ENCODE results near the gene SCFD2. TPM values are rescaled to one million over a fixed set of nuclear protein-coding genes. Genes with fewer than 3 reads are reported as not detected.

The SCFD2 gene
- polyA plus RNA-seq, 2 of the 4 experiments (the other 2 are of a cell fraction): 7.6 to 10.8 TPM

GRCh38 chr4:52841682-52842456, 524.0 kb downstream of the SCFD2 start:
- ATAC-seq (no peak), FAIRE-seq (no peak), DNase-seq (ENCODE audit: low read depth in 1 of 2, low spot score in 1 of 2) (no peak)
- CTCF ChIA-PET: interaction anchor here (0.8 kb wide), 1 partner anchor 13 kb away, joined by 3 read pairs; no protein-coding TSS in a partner anchor
- TF ChIP-seq ZFP36 (IDR thresholded peaks at IDR 0.05; ENCODE audit: borderline replicate concordance, partially characterized antibody): no peak
- no peak for TF ChIP-seq BHLHE40 (IDR thresholded peaks at IDR 0.05; ENCODE audit: low read depth, low read length)
- TF ChIP-seq HMGXB4 (CRISPR knock-in tag; IDR thresholded peaks at IDR 0.05; ENCODE audit: borderline replicate concordance): no peak
- TF ChIP-seq ZC3H11A (IDR thresholded peaks at IDR 0.05): no peak
- TF ChIP-seq RNF2 (IDR thresholded peaks at IDR 0.05; ENCODE audit: borderline replicate concordance, low read depth): no peak
- TF ChIP-seq CHD4 (IDR thresholded peaks at IDR 0.05; ENCODE audit: borderline replicate concordance): no peak
- TF ChIP-seq SREBF2 (IDR thresholded peaks at IDR 0.05): no peak
- no peak for TF ChIP-seq CEBPB (IDR thresholded peaks at IDR 0.05)
- TF ChIP-seq HES2 (IDR thresholded peaks at IDR 0.05): no peak
- TF ChIP-seq CHD2 (IDR thresholded peaks at IDR 0.05; ENCODE audit: low read length, partially characterized antibody): no peak
- no peak for TF ChIP-seq NFE2L2 (conservative IDR thresholded peaks at IDR 0.05; ENCODE audit: low read length)
- TF ChIP-seq HEYL (CRISPR knock-in tag; IDR thresholded peaks at IDR 0.05): no peak
- no peak for TF ChIP-seq CBX2 (IDR thresholded peaks at IDR 0.05; ENCODE audit: borderline replicate concordance, low read depth)
- TF ChIP-seq ZSCAN20 (CRISPR knock-in tag; IDR thresholded peaks at IDR 0.05): no peak
- TF ChIP-seq PBX3 (IDR thresholded peaks at IDR 0.05): no peak
- TF ChIP-seq FOSL2 (IDR thresholded peaks at IDR 0.05): no peak
- no peak for TF ChIP-seq FOSL2 (CRISPR knock-in tag; IDR thresholded peaks at IDR 0.05)
- Histone ChIP-seq H3K4me3 (no peak overlapping the region), H3K9me3 (no peaks in the 10 kb centered on the region), H3K4me2 (no peak overlapping the region), H3K27ac (no peak overlapping the region), H3K4me1 (no peaks in the 10 kb centered on the region)
- 74% methylated on average over 16 of the region's 18 CpGs for WGBS (ENCODE audit: missing lambda C conversion rate)
- POLR2A ChIA-PET: no interaction called here

- TF ChIP-seq BHLHE40 (IDR thresholded peaks at IDR 0.05; ENCODE audit: low read depth, low read length) (no peak), HDAC2 (IDR thresholded peaks at IDR 0.05) (no peak), EP300 (IDR thresholded peaks at IDR 0.05) (no peak), RNF2 (IDR thresholded peaks at IDR 0.05; ENCODE audit: borderline replicate concordance, low read depth) (no peak), ESRRA (IDR thresholded peaks at IDR 0.05; ENCODE audit: borderline replicate concordance, low read length) (no peak), HOXB13 (CRISPR knock-in tag; IDR thresholded peaks at IDR 0.05; ENCODE audit: low read depth) (no peak), EHMT2 (IDR thresholded peaks at IDR 0.05; ENCODE audit: low read depth) (no peak), NFE2L2 (conservative IDR thresholded peaks at IDR 0.05; ENCODE audit: low read length) (no peak), SMC3 (IDR thresholded peaks at IDR 0.05) (no peak), FOSB (CRISPR knock-in tag; IDR thresholded peaks at IDR 0.05) (no peak), PHF8 (IDR thresholded peaks at IDR 0.05; ENCODE audit: borderline replicate concordance, low read depth) (no peak), HOXA7 (CRISPR knock-in tag; IDR thresholded peaks at IDR 0.05) (no peak), KDM5A (IDR thresholded peaks at IDR 0.05) (no peak), POLR2A (IDR thresholded peaks at IDR 0.05; ENCODE audit: low read length) (no peak), MAZ (IDR thresholded peaks at IDR 0.05; ENCODE audit: borderline replicate concordance, low read depth, low read length) (no peak), FOSL2 (IDR thresholded peaks at IDR 0.05) (no peak), FOSL2 (CRISPR knock-in tag; IDR thresholded peaks at IDR 0.05) (no peak), EHF (CRISPR knock-in tag; IDR thresholded peaks at IDR 0.05) (no peak)
- no peak overlapping the region for H3K4me3 ChIP-seq
- CTCF ChIA-PET: no interaction called here
- DNase-seq (ENCODE audit: low read depth in 1 of 2, low spot score in 1 of 2) (no peak), ATAC-seq (no peak), FAIRE-seq (no peak)
- H3K4me2 ChIP-seq: no peak overlapping the region
- no peak overlapping the region for H3K27ac ChIP-seq
- H3K9me3 ChIP-seq: no peaks in the 10 kb centered on the region
- WGBS (ENCODE audit: missing lambda C conversion rate): 55% methylated on average over 9 of the region's 9 CpGs
- POLR2A ChIA-PET: no interaction called here
- no peaks in the 10 kb centered on the region for H3K4me1 ChIP-seq
These were observed 525.1 kb downstream of the SCFD2 start for GRCh38 chr4:52840531-52841370.
